Endothelial cell of umbilical vein (primary cell): ENCODE data around the gene AQP9. TPM values are rescaled to one million over a fixed set of nuclear protein-coding genes. Genes with fewer than 3 reads are reported as not detected.

Experiments used
- BruUV-seq: library from RNA; stranded (reverse); fragments of 400-500 nt; replicated peaks from 2 replicates; lab custom pipeline; 2021; lab: Mats Ljungman, UMichigan
- CTCF ChIA-PET: fragments of 300-600, 350-600 bp; sonication (Branson Sonifier 250); formaldehyde crosslinking; loops from one replicate; lab custom pipeline; 2021; ENCODE audit warnings: antibody characterized with exemption, inconsistent platforms; lab: Charles Lee
- POLR2A ChIA-PET: fragments of 300-600, 350-600 bp; sonication (Branson Sonifier 250); formaldehyde crosslinking; loops from one replicate; lab custom pipeline; 2021; ENCODE audit warnings: antibody characterized with exemption, inconsistent platforms; lab: Charles Lee
- DNase-seq: peaks from one replicate; pipeline ENCODE4 v3.0.0-alpha.2; 2011; ENCODE audit warnings: low read depth, low spot score
- FAIRE-seq: peaks from 2 replicates; lab custom pipeline; 2011; peaks lifted over from hg19 to GRCh38; lab: Jason Lieb, UNC
- H2AFZ ChIP-seq: 2 replicates; pipeline ENCODE4 v1.6.0; 2012; ENCODE audit warnings: low read depth, low read length, control low read depth, inconsistent platforms
- H3K27ac ChIP-seq: 2 replicates; pipeline ENCODE4 v1.5.1; 2011; ENCODE audit warnings: low read depth, mild to moderate bottlenecking, control low read depth, low read length, moderate library complexity; ENCODE audit not compliant: insufficient read depth
- H3K27me3 ChIP-seq, 2 experiments: 2 replicates each; pipeline versions ENCODE4 v1.6.0 to v1.6.1; 2011; ENCODE audit warnings: low read length in 2 of 2, mixed read lengths in 1 of 2; ENCODE audit not compliant: control insufficient read depth in 2 of 2, insufficient read depth in 2 of 2
- H3K36me3 ChIP-seq, 2 experiments: 2 replicates in 1 of 2; 3 replicates in 1 of 2; pipeline ENCODE4 v1.5.1; 2011; ENCODE audit warnings: low read length in 2 of 2, mild to moderate bottlenecking in 1 of 2, moderate library complexity in 1 of 2; ENCODE audit not compliant: control insufficient read depth in 2 of 2, insufficient read depth in 2 of 2; ENCODE audit errors: extremely low read depth in 1 of 2
- H3K4me1 ChIP-seq: 3 replicates; pipeline ENCODE4 v1.5.1; 2011; ENCODE audit warnings: mild to moderate bottlenecking, low read length; ENCODE audit not compliant: control insufficient read depth, insufficient read depth; ENCODE audit errors: extremely low read depth
- H3K4me2 ChIP-seq: 2 replicates; pipeline ENCODE4 v1.6.1; 2011; ENCODE audit warnings: low read length, control low read depth, mixed read lengths; ENCODE audit not compliant: insufficient read depth
- H3K4me3 ChIP-seq, 3 experiments: fragments of 200-600 bp in 1 of 3; sonication (generic), shearing (Covaris generic) in 1 of 3; replicated peaks in 1 of 3; 2 replicates each; pipeline ENCODE4 v1.5.1; 2011 to 2016; ENCODE audit warnings: control low read depth in 3 of 3, low read length in 3 of 3, mild to moderate bottlenecking in 2 of 3, inconsistent platforms in 1 of 3, low read depth in 1 of 3, moderate library complexity in 1 of 3; ENCODE audit not compliant: insufficient read depth in 1 of 3
- H3K79me2 ChIP-seq: 2 replicates; pipeline ENCODE4 v1.6.0; 2012; ENCODE audit warnings: low read length, inconsistent platforms; ENCODE audit not compliant: control insufficient read depth, insufficient read depth
- H3K9ac ChIP-seq: replicated peaks from 2 replicates; pipeline ENCODE3; 2011; ENCODE audit warnings: low read length, control low read depth; ENCODE audit not compliant: insufficient read depth; ENCODE audit errors: extremely low read depth
- H3K9me1 ChIP-seq: replicated peaks from 3 replicates; pipeline ENCODE4 v1.6.0; 2011; ENCODE audit warnings: mild to moderate bottlenecking, low read length; ENCODE audit not compliant: control insufficient read depth, insufficient read depth; ENCODE audit errors: extremely low read depth
- H3K9me3 ChIP-seq: replicated peaks from 2 replicates; pipeline ENCODE4 v1.5.1; 2012; ENCODE audit warnings: low read length, inconsistent platforms; ENCODE audit not compliant: control insufficient read depth, insufficient read depth
- H4K20me1 ChIP-seq: replicated peaks from 2 replicates; pipeline ENCODE3; 2011; ENCODE audit warnings: mild to moderate bottlenecking, low read length; ENCODE audit not compliant: control insufficient read depth, insufficient read depth; ENCODE audit errors: extremely low read depth
- GATA2 ChIP-seq: IDR thresholded peaks from 2 replicates; pipeline ENCODE4 v1.7.0; 2011; ENCODE audit warnings: low read depth, mild to moderate bottlenecking, moderate library complexity, mixed read lengths, low read length; ENCODE audit not compliant: insufficient read length, insufficient read depth
- JUN ChIP-seq: IDR thresholded peaks from 2 replicates; pipeline ENCODE4 v1.6.1; 2011; ENCODE audit warnings: borderline replicate concordance, low read depth; ENCODE audit not compliant: insufficient read length, insufficient read depth
- MAX ChIP-seq: IDR thresholded peaks from 2 replicates; pipeline ENCODE4 v1.6.1; 2011; ENCODE audit not compliant: insufficient read depth, insufficient read length
- MYC ChIP-seq: IDR thresholded peaks from one replicate; pipeline ENCODE4 v1.6.1; 2011; ENCODE audit warnings: mild to moderate bottlenecking, low read depth, low read length
- POLR2AphosphoS5 ChIP-seq: IDR thresholded peaks from 2 replicates; pipeline ENCODE4 v1.6.1; 2012; ENCODE audit warnings: low read depth, mild to moderate bottlenecking, control low read depth, low read length, moderate library complexity; ENCODE audit not compliant: insufficient read depth
- dilution Hi-C: fragments of 300-500 bp; cut with MboI; formaldehyde crosslinking; loops from one replicate; pipeline ENCODE4 v1.15.0; 2019; ENCODE audit warnings: low sequenced_read_pairs; ENCODE audit not compliant: extremely low pct_ligation_motif_present
- intact Hi-C: fragments of 100-400 bp; cut with micrococcal nuclease; formaldehyde crosslinking; loops from one replicate; pipeline ENCODE4 v1.10.0; 2022
- polyA plus RNA-seq, 4 experiments: library from polyadenylated mRNA; depleted of rRNA in 3 of 4; stranded (reverse) in 3 of 4; unstranded in 1 of 4; fragments of >200 nt; gene quantifications; 2 replicates each; pipeline versions ENCODE4 v1.2.1 to v1.2.3, GENCODE V29; 2011 to 2012; ENCODE audit warnings: missing spikeins in 1 of 4
- total RNA-seq: library from RNA; stranded (reverse); gene quantifications from 2 replicates; pipeline ENCODE4 v1.2.3, GENCODE V29; 2021
- TF ChIP-seq, protein P1 (sequence below), 2 donors: IDR thresholded peaks; 1 replicate in 1 of 2; 2 replicates in 1 of 2; pipeline ENCODE4 v1.5.1; 2011; ENCODE audit warnings: low read length in 2 of 2, mild to moderate bottlenecking in 2 of 2, moderate library complexity in 2 of 2, control low read depth in 1 of 2, inconsistent platforms in 1 of 2, low read depth in 1 of 2; ENCODE audit not compliant: insufficient read depth in 1 of 2; ENCODE audit errors: extremely low read depth in 1 of 2

The AQP9 gene
- total and polyA plus RNA-seq, 2 donors (not counting 3 experiments of a cell fraction or from before 2014, with no cell fraction given) = not detected

- Histone ChIP-seq H3K79me2 (no peaks in the 10 kb centered on the region), H3K4me2 (no peak overlapping the region), H3K27me3 (peaks cover 0 to 8% of the 10 kb centered on the region in 2 experiments), H3K9ac (no peak overlapping the region), H3K9me3 (no peaks in the 10 kb centered on the region), H3K27ac (no peak overlapping the region), H3K9me1 (no peaks in the 10 kb centered on the region), H3K36me3 (no peaks in the 10 kb centered on the region), H3K4me3 (no peak overlapping the region), H3K4me1 (no peaks in the 10 kb centered on the region), H2AFZ (no peak overlapping the region), H4K20me1 (no peaks in the 10 kb centered on the region)
- intact Hi-C loops = no loop called here
- no TSS peak for BruUV-seq
- FAIRE-seq = no peak
- no peak for TF ChIP-seq MYC
- no peak for TF ChIP-seq MAX
- no peak for TF ChIP-seq GATA2
- TF ChIP-seq, protein P1, sequence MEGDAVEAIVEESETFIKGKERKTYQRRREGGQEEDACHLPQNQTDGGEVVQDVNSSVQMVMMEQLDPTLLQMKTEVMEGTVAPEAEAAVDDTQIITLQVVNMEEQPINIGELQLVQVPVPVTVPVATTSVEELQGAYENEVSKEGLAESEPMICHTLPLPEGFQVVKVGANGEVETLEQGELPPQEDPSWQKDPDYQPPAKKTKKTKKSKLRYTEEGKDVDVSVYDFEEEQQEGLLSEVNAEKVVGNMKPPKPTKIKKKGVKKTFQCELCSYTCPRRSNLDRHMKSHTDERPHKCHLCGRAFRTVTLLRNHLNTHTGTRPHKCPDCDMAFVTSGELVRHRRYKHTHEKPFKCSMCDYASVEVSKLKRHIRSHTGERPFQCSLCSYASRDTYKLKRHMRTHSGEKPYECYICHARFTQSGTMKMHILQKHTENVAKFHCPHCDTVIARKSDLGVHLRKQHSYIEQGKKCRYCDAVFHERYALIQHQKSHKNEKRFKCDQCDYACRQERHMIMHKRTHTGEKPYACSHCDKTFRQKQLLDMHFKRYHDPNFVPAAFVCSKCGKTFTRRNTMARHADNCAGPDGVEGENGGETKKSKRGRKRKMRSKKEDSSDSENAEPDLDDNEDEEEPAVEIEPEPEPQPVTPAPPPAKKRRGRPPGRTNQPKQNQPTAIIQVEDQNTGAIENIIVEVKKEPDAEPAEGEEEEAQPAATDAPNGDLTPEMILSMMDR (IDR thresholded peaks at IDR 0.05; ENCODE audit: extremely low read depth in 1 of 2, insufficient read depth in 1 of 2, low read depth in 1 of 2, low read length in 2 of 2) = no peak
- TF ChIP-seq POLR2AphosphoS5 = no peak
- no peak for TF ChIP-seq JUN
- ChIA-PET POLR2A (no interaction called here), CTCF (no interaction called here)
- dilution Hi-C loops = no loop called here
- DNase-seq = no peak
Measured at GRCh38 chr15:58146749-58147148, 8.6 kb downstream of the AQP9 start.
